22Rv1 (cell line): Measurements from ENCODE around the gene VANGL2.

Experiments
- H3K27ac ChIP-seq: fragments of 450-650 bp; 2 replicates; pipeline ENCODE4 v1.5.1; 2017
- CTCF ChIP-seq: fragments of 450-650 bp; IDR thresholded peaks from 2 replicates; pipeline ENCODE4 v1.5.1; 2017; ENCODE audit warnings: mild to moderate bottlenecking
- ZFX ChIP-seq: fragments of 450-650 bp; IDR thresholded peaks from 2 replicates; pipeline ENCODE4 v1.6.1; 2017; ENCODE audit warnings: antibody characterized with exemption, borderline replicate concordance

VANGL2 gene

GRCh38 chr1:160412028-160412362 is 11.6 kb downstream of the VANGL2 start:
- H3K27ac ChIP-seq: no peak overlapping the region
- TF ChIP-seq CTCF (no peak), ZFX (no peak)

DNA sequence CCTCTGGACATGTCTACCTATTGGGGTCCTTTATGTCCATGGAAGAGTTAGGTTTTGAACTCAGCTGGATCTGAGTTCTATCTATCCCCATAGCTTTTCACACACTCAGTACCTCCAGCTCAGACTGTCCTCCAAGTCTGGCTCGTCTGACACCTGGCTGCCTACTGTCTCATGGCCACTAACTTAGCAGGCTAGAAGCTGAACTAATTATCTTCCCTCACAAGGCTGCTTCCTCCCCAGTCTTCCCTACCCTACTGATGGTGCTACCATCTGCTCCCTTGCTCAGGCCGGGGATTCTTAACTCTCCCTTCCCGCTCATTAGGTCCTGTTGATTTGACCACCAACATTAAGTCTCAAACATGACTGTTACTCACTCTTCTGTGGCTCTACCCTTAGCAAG is 13.4 kb downstream of the VANGL2 start:
- H3K27ac ChIP-seq: no peak overlapping the region
- TF ChIP-seq ZFX: no peak
- no peak for TF ChIP-seq CTCF

GRCh38 chr1:160414881-160415280 is 14.5 kb downstream of the VANGL2 start:
- no peak overlapping the region for H3K27ac ChIP-seq
- TF ChIP-seq CTCF: no peak
- no peak for TF ChIP-seq ZFX

DNA sequence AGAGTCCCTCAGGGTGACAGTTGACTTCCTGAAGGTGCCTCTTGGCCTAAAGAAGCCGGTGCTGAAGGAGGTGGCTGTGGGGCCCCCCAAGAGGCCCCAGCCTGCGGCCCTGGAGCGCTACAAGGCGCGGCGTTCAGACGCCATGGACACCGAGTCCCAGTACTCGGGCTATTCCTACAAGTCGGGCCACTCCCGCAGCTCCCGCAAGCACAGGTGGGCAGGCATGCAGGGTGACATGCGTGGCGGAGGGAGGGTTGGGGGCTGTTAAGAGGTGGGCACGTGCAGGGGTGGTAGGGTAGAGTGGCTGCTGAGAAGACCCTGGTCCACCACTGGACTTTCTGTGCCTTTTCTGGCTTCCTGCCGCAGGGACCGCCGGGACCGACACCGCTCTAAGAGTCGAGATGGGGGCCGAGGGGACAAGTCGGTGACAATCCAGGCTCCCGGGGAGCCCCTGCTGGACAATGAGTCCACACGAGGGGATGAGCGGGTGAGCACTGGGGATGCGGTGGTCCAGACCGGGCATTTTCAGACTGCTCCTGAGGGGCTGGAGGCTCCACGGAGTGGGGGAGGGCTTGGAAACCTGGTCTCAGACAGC is 15.4 kb downstream of the VANGL2 start:
- TF ChIP-seq ZFX (no peak), CTCF (no peak)
- no peak overlapping the region for H3K27ac ChIP-seq

DNA sequence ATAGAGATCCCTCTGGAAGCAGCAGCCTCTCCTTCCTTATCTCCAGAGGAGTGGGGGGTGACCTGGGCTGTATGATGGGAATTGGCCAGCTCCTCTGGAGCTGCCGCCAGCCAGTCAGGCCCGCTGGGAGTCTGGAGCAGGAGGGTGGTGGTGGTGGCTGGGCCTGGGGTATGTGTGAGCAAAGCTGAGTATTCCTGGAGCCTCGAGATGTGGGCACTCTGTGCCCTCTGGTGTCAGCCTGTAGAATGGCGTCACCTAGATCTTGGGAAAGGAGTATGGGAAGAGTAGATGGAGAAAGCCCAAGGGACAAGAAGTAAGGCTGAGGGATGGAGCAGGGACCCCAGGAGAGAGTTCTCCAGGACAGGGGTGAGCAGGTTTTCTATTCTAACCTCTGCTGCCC is 16.0 kb downstream of the VANGL2 start:
- no peak for TF ChIP-seq ZFX
- TF ChIP-seq CTCF: peak; percentile 41
- H3K27ac ChIP-seq: no peak overlapping the region

GRCh38 chr1:160418483-160418882 is 18.1 kb downstream of the VANGL2 start:
- no peak overlapping the region for H3K27ac ChIP-seq
- TF ChIP-seq CTCF: no peak
- TF ChIP-seq ZFX: no peak

DNA sequence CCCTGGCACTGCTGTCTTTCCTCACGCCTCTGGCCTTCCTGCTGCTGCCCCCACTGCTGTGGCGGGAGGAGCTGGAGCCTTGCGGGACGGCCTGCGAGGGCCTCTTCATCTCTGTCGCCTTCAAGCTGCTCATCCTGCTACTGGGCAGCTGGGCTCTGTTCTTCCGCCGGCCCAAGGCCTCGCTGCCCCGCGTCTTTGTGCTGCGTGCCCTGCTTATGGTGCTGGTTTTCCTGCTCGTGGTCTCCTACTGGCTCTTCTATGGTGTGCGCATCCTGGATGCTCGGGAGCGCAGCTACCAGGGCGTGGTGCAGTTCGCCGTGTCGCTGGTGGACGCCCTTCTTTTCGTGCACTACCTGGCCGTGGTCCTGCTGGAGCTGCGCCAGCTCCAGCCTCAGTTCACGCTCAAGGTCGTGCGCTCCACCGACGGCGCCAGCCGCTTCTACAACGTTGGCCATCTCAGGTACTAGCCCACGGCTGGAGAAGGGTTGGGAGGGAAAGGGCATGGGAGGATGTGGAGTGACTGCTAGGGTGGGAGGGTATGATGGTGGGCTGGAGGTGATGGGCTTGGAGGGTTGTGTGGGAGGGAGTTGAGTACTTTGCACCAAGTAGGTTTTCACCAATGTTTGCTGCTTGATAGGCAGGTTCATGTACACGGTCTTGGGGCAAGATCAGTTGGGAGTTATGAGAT is 18.9 kb downstream of the VANGL2 start:
- H3K27ac ChIP-seq: no peak overlapping the region
- no peak for TF ChIP-seq ZFX
- TF ChIP-seq CTCF: no peak
